Upper lobe of right lung (tissue), 1 donor: ENCODE data around the gene SCN3B. TPM values are rescaled to one million over a fixed set of nuclear protein-coding genes. Genes with fewer than 3 reads are reported as not detected.
A peak's percentile ranks its signal among the peaks of the same experiment; 100 is the strongest.

Experiments used
- ATAC-seq: fragments of 200-7000 bp; cut with Tn5 transposase; one replicate; pipeline ENCODE4 v1.9.1; 2020; ENCODE audit warnings: mild to moderate bottlenecking, moderate library complexity
- DNase-seq: peaks from one replicate; pipeline ENCODE4 v3.0.0-alpha.2; 2020
- H3K27ac ChIP-seq: fragments of 200-600 bp; one replicate; pipeline ENCODE4 v1.8.0; 2022
- H3K27me3 ChIP-seq: fragments of 200-600 bp; one replicate; pipeline ENCODE4 v1.8.0; 2022; ENCODE audit warnings: mild to moderate bottlenecking
- H3K36me3 ChIP-seq: fragments of 200-600 bp; one replicate; pipeline ENCODE4 v1.8.0; 2022
- H3K4me1 ChIP-seq: fragments of 200-600 bp; one replicate; pipeline ENCODE4 v1.8.0; 2022
- H3K4me3 ChIP-seq: fragments of 200-600 bp; one replicate; pipeline ENCODE4 v1.8.0; 2022; ENCODE audit warnings: mild to moderate bottlenecking
- H3K9me3 ChIP-seq: fragments of 200-600 bp; one replicate; pipeline ENCODE4 v1.8.0; 2022
- CTCF ChIP-seq: fragments of 200-600 bp; IDR thresholded peaks from one replicate; pipeline ENCODE4 v1.8.0; 2022; ENCODE audit warnings: antibody characterized with exemption
- intact Hi-C: fragments of 100-400 bp; cut with DNase I; formaldehyde crosslinking; loops from one replicate; pipeline ENCODE4 v1.11.0; 2022
- total RNA-seq: library from RNA; stranded (reverse); fragmentation: NEBNext Ultra II Directional; extraction: Animal tissue kit (Norgen Biotek cat#: 25700); gene quantifications from one replicate; pipeline ENCODE4 v1.2.1, GENCODE V29; 2021
- donor health status: DM: no; HTN: yes; CAD: no; lungs with severe emphysema.

SCN3B gene
- total RNA-seq, 1 donor from 2014 or later = 3.2 TPM

GRCh38 chr11:123645286-123645975, 9.0 kb downstream of the SCN3B start:
- intact Hi-C loops = no loop called here
- TF ChIP-seq CTCF = no peak
- DNase-seq = no peak
- Histone ChIP-seq H3K4me3 (no peak overlapping the region), H3K36me3 (no peaks in the 10 kb centered on the region), H3K4me1 (no peaks in the 10 kb centered on the region), H3K27me3 (peaks cover 4% of the 10 kb centered on the region), H3K9me3 (no peaks in the 10 kb centered on the region), H3K27ac (no peak overlapping the region)
- ATAC-seq = no peak

- Histone ChIP-seq H3K4me1 (no peaks in the 10 kb centered on the region), H3K9me3 (no peaks in the 10 kb centered on the region), H3K27ac (no peak overlapping the region), H3K4me3 (no peak overlapping the region), H3K27me3 (no peaks in the 10 kb centered on the region), H3K36me3 (no peaks in the 10 kb centered on the region)
- no peak for ATAC-seq
- intact Hi-C loops = no loop called here
- no peak for TF ChIP-seq CTCF
- DNase-seq = no peak
Observed at GRCh38 chr11:123642435-123642834, 12.0 kb downstream of the SCN3B start.

GRCh38 chr11:123641495-123641840, 13.0 kb downstream of the SCN3B start:
- Histone ChIP-seq H3K9me3 (no peaks in the 10 kb centered on the region), H3K4me1 (no peaks in the 10 kb centered on the region), H3K27ac (no peak overlapping the region), H3K27me3 (no peaks in the 10 kb centered on the region), H3K4me3 (no peak overlapping the region), H3K36me3 (no peaks in the 10 kb centered on the region)
- DNase-seq (no peak), ATAC-seq (no peak)
- intact Hi-C loops = no loop called here
- no peak for TF ChIP-seq CTCF

- peak; percentile 71 for DNase-seq
- ATAC-seq = peak; percentile 85
Observed at GRCh38 chr11:123640677-123641494, 13.5 kb downstream of the SCN3B start.

GRCh38 chr11:123640029-123640428, 14.4 kb downstream of the SCN3B start:
- no peak for ATAC-seq
- no peak for TF ChIP-seq CTCF
- intact Hi-C loops = no loop called here

More at GRCh38 chr11:123640677-123641494, 13.5 kb downstream of the SCN3B start:
- TF ChIP-seq CTCF = peak; percentile 68
- Histone ChIP-seq H3K27me3 (no peaks in the 10 kb centered on the region), H3K27ac (no peak overlapping the region), H3K4me1 (no peaks in the 10 kb centered on the region), H3K9me3 (no peaks in the 10 kb centered on the region), H3K4me3 (no peak overlapping the region), H3K36me3 (no peaks in the 10 kb centered on the region)
- intact Hi-C loops = no loop called here

More at GRCh38 chr11:123640029-123640428, 14.4 kb downstream of the SCN3B start:
- Histone ChIP-seq H3K4me3 (no peak overlapping the region), H3K4me1 (no peaks in the 10 kb centered on the region), H3K27ac (no peak overlapping the region), H3K27me3 (no peaks in the 10 kb centered on the region), H3K9me3 (no peaks in the 10 kb centered on the region), H3K36me3 (no peaks in the 10 kb centered on the region)
- no peak for DNase-seq
